ENCODE measurements around the gene KIF19. TPM values are rescaled to one million over a fixed set of nuclear protein-coding genes. Genes with fewer than 3 reads are reported as not detected.

Gene KIF19
- polyA plus RNA-seq, 1 experiment, result not detected

- H3K36me3 ChIP-seq (ENCODE audit: control insufficient read depth, insufficient read depth, low read length), result no peaks in the 10 kb centered on the region
- DNase-seq (ENCODE audit: low read depth), result no peak
- ChIA-PET CTCF (interaction anchor here (1.3 to 6.6 kb wide), 4 partner anchors 9 to 127 kb away, joined by 4 to 94 read pairs (median 22); no protein-coding TSS in a partner anchor), POLR2A (no interaction called here)
- no peaks in the 10 kb centered on the region for H3K27me3 ChIP-seq (ENCODE audit: control insufficient read depth, insufficient read depth, low read length)
- TF ChIP-seq CTCF (IDR thresholded peaks at IDR 0.05; ENCODE audit: insufficient read depth, low read depth, low read length), result no peak
- H3K4me3 ChIP-seq (ENCODE audit: low read depth, low read length), result no peak overlapping the region
These were observed 43.9 kb downstream of the KIF19 start for GRCh38 chr17:74369665-74370490.

DNA sequence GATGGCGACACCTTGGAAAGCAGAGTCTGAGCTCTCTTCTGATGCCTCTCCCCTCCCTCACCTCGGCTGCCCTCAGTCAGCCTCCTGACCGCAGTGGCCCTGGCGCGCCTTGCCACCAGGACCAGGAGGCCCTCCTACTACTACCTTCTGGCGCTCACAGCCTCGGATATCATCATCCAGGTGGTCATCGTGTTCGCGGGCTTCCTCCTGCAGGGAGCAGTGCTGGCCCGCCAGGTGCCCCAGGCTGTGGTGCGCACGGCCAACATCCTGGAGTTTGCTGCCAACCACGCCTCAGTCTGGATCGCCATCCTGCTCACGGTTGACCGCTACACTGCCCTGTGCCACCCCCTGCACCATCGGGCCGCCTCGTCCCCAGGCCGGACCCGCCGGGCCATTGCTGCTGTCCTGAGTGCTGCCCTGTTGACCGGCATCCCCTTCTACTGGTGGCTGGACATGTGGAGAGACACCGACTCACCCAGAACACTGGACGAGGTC lies 45.7 kb downstream of the KIF19 start:
- ChIA-PET POLR2A (no interaction called here), CTCF (interaction anchor here (6.6 kb wide), 1 partner anchor 85 kb away, joined by 94 read pairs; no protein-coding TSS in a partner anchor)
- Histone ChIP-seq H3K27me3 (ENCODE audit: control insufficient read depth, insufficient read depth, low read length) (no peaks in the 10 kb centered on the region), H3K4me3 (ENCODE audit: low read depth, low read length) (no peak overlapping the region), H3K36me3 (ENCODE audit: control insufficient read depth, insufficient read depth, low read length) (no peaks in the 10 kb centered on the region)
- no peak for DNase-seq (ENCODE audit: low read depth)
- no peak for TF ChIP-seq CTCF (IDR thresholded peaks at IDR 0.05; ENCODE audit: insufficient read depth, low read depth, low read length)

DNA sequence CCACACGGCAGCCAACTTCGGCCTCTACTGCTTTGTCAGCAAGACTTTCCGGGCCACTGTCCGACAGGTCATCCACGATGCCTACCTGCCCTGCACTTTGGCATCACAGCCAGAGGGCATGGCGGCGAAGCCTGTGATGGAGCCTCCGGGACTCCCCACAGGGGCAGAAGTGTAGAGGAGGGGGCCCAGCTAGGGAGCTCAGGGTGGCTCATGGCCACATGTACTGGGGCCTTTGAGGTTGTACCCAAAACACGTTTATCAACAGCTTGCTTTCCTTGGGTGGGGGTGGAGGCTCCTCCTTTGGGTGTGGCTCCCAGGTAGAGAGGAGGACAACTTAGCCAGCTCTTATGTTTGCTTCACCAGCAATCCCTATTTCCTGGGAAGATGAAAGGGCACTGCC lies 46.4 kb downstream of the KIF19 start:
- POLR2A ChIA-PET, result no interaction called here
- H3K27me3 ChIP-seq (ENCODE audit: control insufficient read depth, insufficient read depth, low read length), result no peaks in the 10 kb centered on the region
- no peak for DNase-seq (ENCODE audit: low read depth)
- H3K36me3 ChIP-seq (ENCODE audit: control insufficient read depth, insufficient read depth, low read length), result no peaks in the 10 kb centered on the region
- H3K4me3 ChIP-seq (ENCODE audit: low read depth, low read length), result no peak overlapping the region
- no peak for TF ChIP-seq CTCF (IDR thresholded peaks at IDR 0.05; ENCODE audit: insufficient read depth, low read depth, low read length)
- CTCF ChIA-PET, result interaction anchor here (1.2 kb wide), 1 partner anchor 19 kb away, joined by 4 read pairs; no protein-coding TSS in a partner anchor

DNA sequence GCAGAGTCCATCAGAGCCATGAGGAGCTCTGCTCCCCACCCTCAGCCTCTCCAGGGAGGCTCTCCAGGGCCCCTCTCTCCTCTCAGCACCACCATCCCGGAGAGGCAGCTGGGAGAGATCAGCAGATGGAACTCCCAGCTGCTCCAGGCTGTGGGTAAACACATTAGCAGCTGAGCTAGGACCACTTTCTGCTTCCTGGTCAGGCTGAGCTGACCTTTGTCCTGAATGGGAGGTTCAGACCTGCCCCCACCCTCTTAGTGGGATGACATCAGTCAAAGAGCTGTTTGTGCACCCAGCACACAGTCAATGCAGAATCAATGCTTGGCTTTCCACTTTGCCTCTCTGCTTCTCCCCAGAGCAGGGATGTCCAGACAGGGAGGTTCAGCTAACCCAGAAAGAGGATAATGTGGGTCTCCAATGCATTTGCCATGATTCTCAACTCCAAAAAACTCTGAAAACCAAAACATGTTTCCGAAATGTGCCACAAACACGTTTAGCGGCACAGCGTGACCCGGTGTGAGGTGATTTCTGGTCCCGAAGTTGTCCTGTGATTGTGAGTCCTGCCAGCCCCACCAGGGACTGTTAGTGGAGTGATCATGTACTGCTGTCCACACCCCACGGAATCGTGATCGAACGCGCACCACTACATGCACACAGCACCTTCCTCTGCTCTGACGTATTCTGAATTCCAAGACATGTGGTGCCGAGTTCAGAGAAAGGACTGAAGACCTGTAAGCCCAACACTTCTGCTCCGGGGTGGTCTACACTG lies 48.0 kb downstream of the KIF19 start:
- Histone ChIP-seq H3K36me3 (ENCODE audit: control insufficient read depth, insufficient read depth, low read length) (no peaks in the 10 kb centered on the region), H3K4me3 (ENCODE audit: low read depth, low read length) (no peak overlapping the region), H3K27me3 (ENCODE audit: control insufficient read depth, insufficient read depth, low read length) (no peaks in the 10 kb centered on the region)
- no peak for DNase-seq (ENCODE audit: low read depth)
- no peak for TF ChIP-seq CTCF (IDR thresholded peaks at IDR 0.05; ENCODE audit: insufficient read depth, low read depth, low read length)
- ChIA-PET CTCF (interaction anchor here (1.2 to 1.6 kb wide), 2 partner anchors 18 to 83 kb away, joined by 4 read pairs; no protein-coding TSS in a partner anchor), POLR2A (no interaction called here)

DNA sequence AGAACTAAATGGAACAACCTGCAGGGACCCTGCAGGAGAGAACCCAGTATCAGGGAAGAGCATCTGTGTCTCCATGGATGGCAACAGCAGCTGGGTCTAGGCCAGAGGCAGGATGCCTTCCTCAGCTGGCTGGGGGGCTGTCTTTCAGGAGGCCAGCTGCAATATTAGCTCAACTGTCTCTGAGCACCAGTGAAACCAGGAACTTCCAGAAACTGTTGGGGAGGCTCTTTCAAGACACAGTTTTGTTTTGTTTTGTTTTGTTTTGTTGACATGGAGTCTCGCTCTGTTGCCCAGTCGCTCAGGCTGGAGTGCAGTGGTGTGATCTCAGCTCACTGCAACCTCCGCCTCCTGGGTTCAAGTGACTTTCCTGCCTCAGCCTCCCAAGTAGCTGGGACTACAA lies 48.8 kb downstream of the KIF19 start:
- no peaks in the 10 kb centered on the region for H3K27me3 ChIP-seq (ENCODE audit: control insufficient read depth, insufficient read depth, low read length)
- POLR2A ChIA-PET, result no interaction called here
- H3K36me3 ChIP-seq (ENCODE audit: control insufficient read depth, insufficient read depth, low read length), result no peaks in the 10 kb centered on the region
- CTCF ChIA-PET, result interaction anchor here (1.2 to 2.7 kb wide), 2 partner anchors 83 to 117 kb away, joined by 3 to 16 read pairs; no protein-coding TSS in a partner anchor
- TF ChIP-seq CTCF (IDR thresholded peaks at IDR 0.05; ENCODE audit: insufficient read depth, low read depth, low read length), result no peak
- H3K4me3 ChIP-seq (ENCODE audit: low read depth, low read length), result no peak overlapping the region
- no peak for DNase-seq (ENCODE audit: low read depth)
